GM18505 (cell line): ENCODE results near the gene CCDC69.
"Not testable (repeated sequence)": the region's sequence is repeated elsewhere in the genome, so short reads cannot be mapped to it uniquely, and the experiment has no call there.

Source experiments
- ATAC-seq: cut with Tn5 transposase; IDR thresholded peaks from one replicate; pipeline ENCODE4 v1.9.1; 2021; ENCODE audit not compliant: unreplicated experiment
- POLR2A ChIP-seq: IDR thresholded peaks from 4 replicates; pipeline ENCODE4 v1.6.1; 2011; ENCODE audit warnings: borderline replicate concordance; ENCODE audit not compliant: insufficient read depth, insufficient read length; ENCODE audit errors: extremely low read depth

The CCDC69 gene

DNA sequence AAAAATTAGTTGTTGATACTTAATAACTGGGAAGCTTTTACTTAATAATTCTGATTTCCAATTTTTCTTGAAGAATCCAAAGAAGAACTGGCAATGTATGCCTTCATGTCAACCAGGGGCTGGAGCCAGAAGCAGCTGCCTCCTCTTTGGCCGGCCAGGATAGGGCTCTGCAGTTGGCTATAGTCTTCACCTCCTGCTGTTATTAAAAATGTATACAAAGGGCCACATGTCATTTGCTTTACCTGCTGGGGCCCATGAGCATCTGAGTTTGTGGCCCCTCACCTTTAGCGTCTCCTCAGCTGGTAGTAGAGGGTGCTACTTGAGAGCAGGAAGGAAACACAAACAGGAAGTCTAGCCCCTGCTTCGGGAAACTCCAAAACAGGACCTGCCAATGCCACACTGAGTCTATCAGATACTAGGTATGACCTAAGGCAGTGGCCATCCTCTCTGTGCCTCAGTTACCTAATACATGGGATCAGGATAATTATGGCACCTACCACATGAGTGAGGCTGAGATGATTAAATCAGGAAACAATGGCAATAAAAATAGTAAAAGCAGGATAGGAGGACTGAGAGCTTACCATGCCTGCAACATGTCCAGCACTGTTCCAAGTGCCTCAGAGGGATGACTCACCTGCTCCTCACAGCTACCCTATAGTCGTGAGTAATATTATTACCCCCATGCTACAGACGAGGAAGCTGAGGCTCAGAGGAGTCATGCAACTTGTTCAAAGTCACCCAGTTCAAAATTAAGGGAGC is 21.3 kb downstream of the CCDC69 start:
- no peak for ATAC-seq
- no peak for TF ChIP-seq POLR2A

DNA sequence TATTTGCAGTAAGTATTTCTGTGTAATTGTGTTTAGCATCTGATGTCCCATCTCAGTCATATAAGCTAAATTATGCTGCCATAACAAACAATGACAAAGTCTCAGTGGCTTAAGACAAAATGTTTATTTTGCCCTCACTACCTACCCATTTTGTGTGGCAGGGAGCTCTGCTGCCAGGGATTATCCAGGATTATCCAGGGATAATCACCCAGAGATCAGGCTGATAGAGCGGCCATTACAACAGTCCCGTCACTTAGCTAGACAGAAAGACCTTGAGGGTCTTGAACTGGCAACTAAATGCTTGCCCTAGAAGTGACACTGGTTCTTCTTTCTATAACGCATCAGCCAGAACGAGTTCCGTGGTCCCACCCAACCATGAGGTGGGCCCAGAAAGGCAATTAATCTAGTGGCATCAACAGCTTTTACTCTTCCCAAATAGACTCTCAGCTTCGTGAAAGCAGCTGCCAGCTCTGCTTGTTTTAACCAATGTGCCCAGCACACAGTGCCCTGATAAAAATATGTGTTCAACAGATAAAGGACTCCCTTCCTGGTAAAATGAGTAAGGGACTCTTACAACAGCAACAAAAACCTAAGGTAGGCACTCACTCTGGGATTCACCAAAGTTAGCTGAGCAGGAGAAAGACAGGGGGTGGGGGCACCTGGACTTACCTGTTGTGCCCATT is 22.8 kb downstream of the CCDC69 start:
- no peak for TF ChIP-seq POLR2A
- no peak for ATAC-seq

DNA sequence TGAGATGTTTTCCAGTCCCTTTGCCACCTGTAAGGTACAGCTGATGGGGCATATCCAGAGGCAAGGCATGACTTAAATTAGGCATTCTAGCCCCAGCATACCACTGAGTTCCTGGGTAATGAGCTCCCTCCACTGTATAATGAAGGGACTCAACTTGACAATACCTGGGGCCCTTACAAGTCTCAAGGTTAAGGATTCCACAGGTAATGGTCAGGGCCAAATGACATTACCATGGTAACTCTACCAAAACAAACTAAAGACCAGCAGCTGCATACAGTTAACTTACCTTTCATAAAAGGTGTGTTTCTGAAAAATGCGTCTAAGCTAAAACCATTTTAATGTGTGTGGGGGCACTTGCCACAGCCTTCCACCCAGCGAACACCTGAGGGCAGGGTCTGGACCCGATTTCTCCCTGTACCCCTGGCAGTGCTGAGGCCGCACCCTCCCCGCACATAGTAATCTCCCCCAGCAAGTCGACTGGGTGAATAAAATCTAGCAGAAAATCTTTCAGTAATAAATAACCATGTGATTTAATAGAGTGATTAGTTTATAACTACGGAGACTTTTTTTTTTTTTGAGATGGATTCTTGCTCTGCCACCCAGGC is 24.2 kb downstream of the CCDC69 start:
- no peak for TF ChIP-seq POLR2A
- ATAC-seq, result no peak

DNA sequence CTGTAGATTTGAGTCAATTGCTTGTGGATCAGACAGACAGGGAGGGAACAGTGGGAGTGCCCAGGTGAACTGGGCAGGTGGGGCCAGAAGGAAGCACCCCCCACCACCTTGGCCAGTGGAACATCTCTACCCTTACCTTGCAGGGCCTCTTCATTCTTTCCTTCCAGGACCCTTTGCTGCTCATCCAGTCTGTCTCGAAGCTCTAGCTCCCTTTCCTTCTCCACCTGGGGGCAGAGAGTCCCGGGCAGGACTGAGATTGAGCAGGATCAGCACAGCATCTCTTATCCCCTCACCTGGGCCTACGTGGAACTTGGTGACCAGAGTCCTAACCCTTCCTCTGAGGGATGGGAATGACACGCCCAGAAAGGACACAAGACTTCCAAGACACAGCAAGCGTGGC is 25.0 kb downstream of the CCDC69 start:
- no peak for ATAC-seq
- no peak for TF ChIP-seq POLR2A

DNA sequence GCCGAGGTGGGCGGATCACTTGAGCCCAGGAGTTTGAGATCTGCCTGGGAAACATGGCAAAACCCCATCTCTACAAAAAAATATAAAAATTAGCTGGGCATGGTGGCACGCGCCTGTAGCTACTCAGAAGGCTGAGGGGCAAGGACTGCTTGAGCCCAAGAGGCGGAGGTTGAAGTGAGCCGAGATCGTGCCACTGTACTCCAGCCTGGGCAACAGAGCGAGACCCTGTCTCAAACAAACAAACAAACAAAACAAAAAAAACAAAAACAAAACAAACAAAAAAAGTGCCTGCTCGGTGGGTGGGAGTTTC is 26.6 kb downstream of the CCDC69 start:
- not testable (repeated sequence) for ATAC-seq

DNA sequence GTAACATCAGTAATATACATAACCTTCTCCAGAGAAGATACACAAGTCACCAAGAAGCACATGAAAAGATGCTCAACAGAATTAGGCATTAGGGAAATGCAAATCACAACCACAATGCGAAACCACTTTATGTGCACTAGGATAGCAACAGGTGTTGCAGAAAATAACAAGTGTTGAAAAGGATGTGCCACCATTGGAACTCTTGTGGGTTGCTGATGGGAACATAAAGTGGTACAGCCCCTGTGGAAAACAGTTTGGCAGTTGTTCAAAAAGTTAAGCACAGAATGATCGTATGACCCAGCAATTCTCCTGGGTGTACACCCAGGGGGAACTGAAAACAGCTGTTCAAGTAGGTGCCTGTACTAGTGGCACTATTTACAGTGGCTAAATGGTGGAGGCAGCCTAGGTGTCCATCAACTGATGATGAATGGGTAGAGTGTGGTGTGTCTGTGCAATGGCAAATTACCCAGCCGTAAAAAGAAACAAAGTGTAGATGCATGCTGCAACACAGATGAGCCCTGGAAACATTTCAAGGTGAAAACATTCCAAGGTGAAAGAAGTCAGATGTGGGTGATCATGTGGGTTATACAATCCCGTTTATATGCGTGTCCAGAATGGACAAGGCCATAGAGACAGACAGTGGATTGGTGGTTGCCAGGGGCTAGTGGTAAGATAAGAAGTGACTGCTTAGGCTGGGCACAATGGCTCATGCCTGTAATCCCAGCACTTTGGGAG is 27.2 kb downstream of the CCDC69 start:
- TF ChIP-seq POLR2A, result no peak
- ATAC-seq, result peak; percentile 94

DNA sequence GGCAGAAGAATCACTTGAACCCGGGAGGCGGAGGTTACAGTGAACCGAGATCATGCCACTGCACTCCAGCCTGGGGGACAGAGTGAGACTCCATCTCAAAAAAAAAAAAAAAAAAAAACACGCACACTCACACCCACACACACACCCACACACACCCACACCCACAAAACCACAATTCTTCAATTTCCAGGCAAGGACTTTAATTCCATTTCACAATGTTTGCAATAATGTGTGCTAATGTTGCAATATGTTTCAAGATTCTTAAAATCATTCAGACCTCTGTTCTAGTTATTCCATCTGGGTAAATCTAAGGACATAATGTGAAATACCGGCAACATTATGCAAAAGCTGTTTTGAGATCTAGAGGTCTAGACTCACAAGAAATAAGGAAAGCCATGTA is 28.3 kb downstream of the CCDC69 start:
- no peak for ATAC-seq

DNA sequence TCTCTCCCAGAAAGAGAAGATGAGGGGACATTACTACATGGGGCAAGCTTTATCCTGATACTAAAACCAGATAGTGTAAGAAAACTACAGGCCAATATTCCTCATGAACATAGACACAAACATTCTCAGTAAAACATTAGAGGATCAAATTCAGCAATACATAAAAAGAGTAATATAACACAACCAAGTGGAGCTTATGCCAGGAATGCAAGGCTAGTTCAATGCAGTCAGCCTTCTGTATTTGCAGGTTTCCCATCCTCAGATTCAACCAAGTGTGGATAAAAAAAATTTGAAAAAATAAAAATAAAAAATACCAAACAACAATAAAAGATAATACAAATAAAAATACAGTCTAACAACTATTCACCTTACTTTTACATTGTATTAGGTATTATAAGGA is 31.3 kb downstream of the CCDC69 start:
- ATAC-seq, result no peak
- no peak for TF ChIP-seq POLR2A

More for the DNA sequence above, 28.3 kb downstream of the CCDC69 start:
- no peak for TF ChIP-seq POLR2A

DNA sequence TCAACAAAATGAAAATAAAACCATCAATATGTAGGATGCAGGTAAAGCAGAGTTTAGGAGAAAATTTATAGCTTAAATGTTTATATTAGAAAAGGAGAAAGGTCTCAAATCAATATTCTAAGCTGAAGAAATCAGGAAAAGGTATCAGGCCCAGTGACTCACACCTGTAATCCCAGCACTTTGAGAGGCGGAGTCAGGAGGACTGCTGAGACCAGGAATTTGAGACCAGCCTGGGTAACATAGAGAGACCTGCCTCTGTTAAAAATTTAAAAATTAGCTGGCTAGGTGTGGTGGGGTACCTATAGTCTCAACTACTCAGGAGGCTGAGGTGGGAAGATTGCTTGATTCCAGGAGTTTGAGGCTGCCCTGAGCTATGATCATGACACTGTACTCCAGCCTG is 32.2 kb downstream of the CCDC69 start:
- ATAC-seq, result no peak
- no peak for TF ChIP-seq POLR2A

DNA sequence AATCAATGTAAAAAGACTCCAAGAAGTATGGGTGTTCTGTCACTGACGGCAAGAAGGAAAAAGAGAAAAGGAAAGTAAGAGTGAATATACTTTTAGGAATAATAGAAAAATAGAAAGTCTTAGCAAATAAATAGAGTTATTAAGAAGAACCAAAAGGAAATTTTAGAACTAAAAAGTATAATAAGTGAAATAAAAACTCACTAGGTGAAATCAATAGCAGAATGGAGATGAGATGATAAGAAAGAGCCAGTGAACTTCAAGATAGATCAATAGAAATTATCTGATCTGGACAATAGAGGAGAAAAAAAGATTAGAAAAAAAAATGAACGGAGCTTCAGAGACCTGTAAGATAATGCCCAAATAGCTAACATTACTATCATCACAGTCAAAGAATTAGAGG is 34.7 kb downstream of the CCDC69 start:
- no peak for TF ChIP-seq POLR2A
- ATAC-seq, result no peak

DNA sequence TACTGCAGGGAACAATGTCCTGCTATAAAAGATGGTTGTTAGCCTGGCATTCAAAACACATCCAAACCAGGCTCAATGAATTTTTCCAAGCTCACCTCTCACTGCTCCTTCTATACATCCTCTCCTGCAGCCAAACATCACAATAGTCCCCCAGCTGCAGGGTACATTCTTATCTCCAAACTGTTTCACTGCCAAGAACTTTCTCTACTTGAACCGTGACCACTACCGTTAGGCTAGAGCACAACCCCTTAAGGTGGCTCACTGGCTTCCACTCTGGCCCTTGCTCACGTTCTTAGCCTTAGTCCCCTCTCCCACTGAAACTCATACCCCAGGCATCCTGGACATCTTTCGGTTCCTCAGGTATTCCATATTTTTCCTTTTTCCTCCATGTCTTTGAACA is 37.4 kb downstream of the CCDC69 start:
- no peak for ATAC-seq
- TF ChIP-seq POLR2A, result no peak

DNA sequence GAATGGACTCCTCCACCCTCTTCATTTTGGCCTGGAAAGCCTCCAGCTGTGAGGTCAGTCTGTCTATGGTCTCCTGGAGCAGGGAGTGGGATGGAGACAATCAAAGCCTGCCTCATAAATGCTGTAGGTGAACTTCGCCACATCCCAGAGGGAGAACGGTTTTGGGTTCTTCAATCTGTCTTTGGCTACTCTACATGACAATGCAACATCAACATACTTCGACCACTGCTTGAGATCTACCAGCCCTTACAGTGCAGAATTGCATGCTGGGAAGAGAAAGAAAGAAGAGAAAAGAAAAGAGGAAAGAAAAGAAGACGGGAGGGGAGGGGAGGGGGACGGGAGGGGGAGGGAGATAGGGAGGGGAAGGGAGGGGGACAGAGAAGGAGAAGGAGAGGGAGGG is 37.8 kb downstream of the CCDC69 start:
- TF ChIP-seq POLR2A, result no peak
- ATAC-seq, result no peak

DNA sequence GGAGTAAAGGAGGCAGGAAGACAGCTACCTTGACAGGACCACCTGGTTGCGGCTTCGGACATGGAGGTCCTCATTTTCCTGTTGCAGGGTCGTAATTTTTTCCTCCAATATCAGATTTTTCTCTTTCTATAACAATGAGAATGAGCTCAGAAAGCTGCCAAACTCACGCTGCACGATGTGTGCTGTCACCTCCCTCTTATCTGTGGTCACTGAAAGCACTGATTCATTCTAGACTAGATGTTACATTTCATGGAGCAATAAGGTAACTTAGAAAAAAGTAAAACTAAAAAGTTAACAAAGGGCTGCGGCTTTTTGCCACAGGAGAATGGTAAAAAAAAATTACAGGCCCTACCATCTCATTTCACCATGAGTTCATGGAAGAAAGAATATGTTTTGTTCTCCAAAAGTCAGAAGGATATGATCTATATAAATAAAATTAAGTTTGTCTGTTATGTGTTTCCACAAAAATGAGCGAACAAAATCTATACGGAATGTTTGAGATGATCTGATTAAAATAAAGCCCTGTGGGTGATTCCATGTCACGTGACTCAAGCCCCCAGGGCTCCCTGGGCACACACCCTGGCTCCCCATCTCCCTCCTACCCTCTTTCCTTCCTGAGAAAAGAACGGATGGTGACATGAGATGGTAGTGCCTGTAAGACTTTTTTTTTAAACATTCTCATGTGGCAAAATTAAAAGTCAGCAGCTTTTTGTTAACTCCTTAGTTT is 39.4 kb downstream of the CCDC69 start:
- no peak for ATAC-seq
- TF ChIP-seq POLR2A, result no peak
